Activated CD4-positive, alpha-beta T cell treated with anti-CD3 and anti-CD28 coated beads, Interleukin-2, amount 50 U/mL, for 1 hour (primary cell): ENCODE measurements around the gene TTC1.
A peak's percentile ranks its signal among the peaks of the same experiment; 100 is the strongest.
"Not testable (repeated sequence)": the region's sequence is repeated elsewhere in the genome, so short reads cannot be mapped to it uniquely, and the experiment has no call there.

Source experiments
- DNase-seq: peaks from one replicate; pipeline ENCODE4 v3.0.0-alpha.2; 2020

The TTC1 gene

DNA sequence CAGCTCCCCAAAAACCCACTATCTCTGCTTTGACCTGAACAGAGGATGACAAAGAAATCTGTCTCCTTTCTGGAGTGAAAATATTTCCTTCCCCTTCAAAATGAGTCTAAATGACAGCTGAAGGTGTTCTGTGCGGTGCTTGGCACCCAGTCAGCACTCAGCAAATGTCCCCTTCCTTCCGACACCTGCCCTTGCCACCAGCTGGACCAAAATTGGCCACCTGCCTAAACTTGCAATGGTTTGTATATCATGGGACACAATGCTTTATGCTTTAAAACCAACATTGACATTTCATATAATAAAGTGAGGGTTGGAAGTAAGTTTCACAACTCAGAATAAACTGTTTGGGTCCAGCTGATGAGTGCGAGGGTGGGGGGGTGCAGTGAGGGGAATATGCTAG is 7.5 kb upstream of the TTC1 start:
- DNase-seq: no peak

- DNase-seq: no peak
These were observed 1.4 kb upstream of the TTC1 start for GRCh38 chr5:160007514-160007913.

DNA sequence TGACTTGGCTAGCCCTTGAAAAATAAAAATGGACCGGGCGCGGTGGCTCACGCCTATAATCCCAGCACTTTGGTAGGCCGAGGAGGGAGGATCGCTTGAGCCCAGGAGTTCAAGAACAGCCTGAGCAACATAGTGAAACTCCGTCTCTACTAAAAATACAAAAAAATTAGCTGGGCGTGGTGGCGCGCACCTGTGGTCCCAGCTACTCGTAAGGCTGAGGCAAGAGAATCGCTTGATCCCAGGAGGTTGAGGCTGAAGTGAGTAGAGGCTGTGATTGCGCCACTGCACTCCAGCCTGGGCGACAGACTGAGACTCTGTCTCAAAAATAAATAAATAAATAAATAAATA is 436 bp upstream of the TTC1 start:
- not testable (repeated sequence) for DNase-seq

- no peak for DNase-seq
These were observed 651 bp downstream of the TTC1 start for GRCh38 chr5:160009591-160009989.

GRCh38 chr5:160011471-160011870 is 2.5 kb downstream of the TTC1 start:
- no peak for DNase-seq

- DNase-seq: not testable (repeated sequence)
These were observed 5.3 kb downstream of the TTC1 start for GRCh38 chr5:160014197-160014596.

DNA sequence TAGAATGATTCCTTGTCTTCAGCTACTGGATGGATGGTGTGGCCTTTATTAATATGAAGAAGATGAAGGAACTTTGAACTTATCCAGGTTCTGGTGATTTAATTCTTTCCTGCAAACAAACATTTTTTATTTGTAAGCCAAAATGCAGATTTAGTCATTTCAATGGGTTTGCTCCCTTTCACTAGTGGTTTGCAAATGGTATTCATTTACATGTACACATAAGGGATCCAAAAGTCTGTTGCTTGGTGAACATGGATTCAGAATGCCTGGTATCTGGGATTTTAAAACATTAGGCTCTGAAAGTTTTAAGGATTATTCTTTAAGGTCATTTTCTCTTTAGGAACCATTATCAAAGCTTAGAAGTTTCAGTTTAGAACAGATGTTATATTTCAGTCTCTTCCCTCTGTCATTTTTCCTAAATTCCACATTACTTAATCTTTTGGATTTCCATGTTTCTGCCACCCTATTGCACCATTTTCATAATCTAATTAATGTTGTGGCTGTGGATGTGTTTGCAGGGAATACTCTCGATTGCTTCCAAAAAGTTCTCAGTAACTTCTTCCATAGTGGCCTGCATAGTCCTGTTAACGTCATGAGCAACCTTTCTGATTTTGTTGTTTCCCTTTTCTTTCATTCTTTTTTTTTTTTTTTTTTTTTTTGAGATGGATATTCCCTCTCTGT is 10.1 kb downstream of the TTC1 start:
- DNase-seq: no peak

GRCh38 chr5:160020266-160020770 is 11.4 kb downstream of the TTC1 start:
- no peak for DNase-seq

GRCh38 chr5:160020964-160021363 is 12.0 kb downstream of the TTC1 start:
- no peak for DNase-seq

- DNase-seq: peak; percentile 38
These were observed 13.0 kb downstream of the TTC1 start for GRCh38 chr5:160021831-160022446.

- no peak for DNase-seq
These were observed 14.3 kb downstream of the TTC1 start for GRCh38 chr5:160023007-160023907.

GRCh38 chr5:160023908-160024630 is 15.1 kb downstream of the TTC1 start:
- DNase-seq: no peak

GRCh38 chr5:160029004-160029403 is 20.1 kb downstream of the TTC1 start:
- no peak for DNase-seq

DNA sequence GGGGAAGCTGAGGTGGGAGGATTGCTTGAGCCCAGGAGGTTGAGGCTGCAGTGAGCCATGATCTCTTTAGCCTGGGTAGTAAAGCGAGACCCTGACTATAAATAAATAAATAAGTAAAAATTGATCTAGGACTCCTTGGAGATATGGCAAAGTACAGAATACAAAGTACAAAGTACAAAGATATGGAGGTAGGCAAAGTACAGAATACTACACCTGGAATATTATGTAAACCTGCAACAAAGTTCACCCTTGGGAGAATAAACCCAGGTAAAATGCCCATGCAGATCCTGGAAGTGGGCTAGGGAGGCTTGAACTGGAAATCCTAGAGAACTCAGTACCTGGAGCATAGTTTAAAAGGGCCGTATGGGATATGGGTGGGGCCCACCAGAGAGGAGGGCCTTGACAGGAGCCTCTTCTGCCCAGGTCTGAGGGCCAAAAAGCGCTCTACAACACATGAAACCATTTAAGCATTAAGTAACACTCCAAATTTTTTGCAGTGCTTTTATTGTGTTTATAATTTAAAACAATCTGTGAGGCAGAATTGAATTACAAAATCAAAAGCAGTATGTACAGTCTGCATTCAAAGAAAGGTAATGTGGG is 20.7 kb downstream of the TTC1 start:
- DNase-seq: no peak

GRCh38 chr5:160030631-160031377 is 21.9 kb downstream of the TTC1 start:
- DNase-seq: no peak

DNA sequence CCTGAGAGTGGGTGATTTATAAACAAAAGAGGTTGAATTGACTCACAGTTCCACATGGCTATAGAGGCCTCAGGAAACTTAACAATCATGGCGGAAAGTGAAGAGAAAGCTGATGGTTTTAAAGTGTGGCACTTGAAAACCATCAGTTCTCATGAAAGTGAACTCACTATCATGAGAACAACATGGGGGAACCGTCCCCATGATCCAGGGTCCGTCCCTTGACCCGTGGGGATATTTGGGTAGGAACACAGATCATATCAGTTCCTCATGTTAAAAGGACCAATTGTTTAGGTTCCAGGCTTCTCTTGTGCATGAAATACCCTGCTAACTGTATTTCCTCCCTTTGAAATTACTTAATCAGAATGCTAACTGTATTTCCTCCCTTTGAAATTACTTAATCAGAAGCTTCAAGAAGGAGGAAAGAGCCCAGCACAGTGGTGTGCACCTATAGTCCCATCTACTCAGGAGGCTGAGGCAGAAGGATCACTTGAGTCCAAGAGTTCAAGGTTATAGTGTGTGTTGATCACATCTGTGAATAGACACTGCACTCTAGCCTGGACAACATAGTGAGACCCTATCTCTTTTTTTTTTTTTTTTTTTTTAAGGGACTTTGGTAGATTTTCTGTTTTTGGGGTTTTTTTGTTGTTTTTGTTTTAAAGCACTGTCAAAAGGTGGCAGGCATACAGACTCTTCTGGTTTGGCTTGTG is 24.8 kb downstream of the TTC1 start:
- DNase-seq: no peak

DNA sequence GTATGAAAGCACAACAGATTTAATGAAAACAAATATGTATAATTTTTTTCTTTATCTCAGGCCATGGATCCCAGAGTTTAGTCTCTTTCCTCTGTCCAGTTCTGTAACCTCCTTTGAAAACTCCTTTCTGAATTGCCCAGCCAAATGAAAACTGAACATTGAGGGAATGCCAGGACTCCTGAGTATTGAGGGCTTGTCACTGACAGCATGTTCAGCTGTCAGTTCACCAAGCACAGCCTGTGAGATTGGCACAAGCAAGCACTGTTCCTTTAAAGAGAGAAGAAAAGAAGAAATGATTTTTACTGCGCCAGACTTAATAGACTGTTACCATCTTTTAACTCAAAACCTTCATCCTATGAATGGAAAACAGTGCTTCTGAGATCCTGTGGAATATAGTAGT is 27.3 kb downstream of the TTC1 start:
- DNase-seq: no peak

DNA sequence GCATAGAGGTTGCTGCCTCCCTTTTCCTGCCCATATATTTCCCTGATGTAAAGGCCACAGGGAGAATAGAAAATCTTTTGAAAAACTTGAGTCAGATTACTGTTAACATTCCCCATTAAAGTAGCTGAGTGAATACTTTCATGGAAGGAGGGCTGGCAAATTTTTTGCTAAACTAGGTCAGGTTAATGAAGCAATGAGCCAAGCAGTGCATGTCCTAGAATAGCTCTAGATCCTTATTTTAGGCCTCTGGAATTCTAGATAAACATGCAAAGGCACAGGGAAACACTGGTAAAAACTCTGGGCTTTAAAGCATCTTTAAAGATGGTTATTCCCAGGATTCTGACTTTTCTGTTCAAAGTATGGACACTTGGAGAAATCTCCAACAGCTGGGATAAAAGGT is 27.9 kb downstream of the TTC1 start:
- DNase-seq: no peak

GRCh38 chr5:160039810-160040470 is 31.0 kb downstream of the TTC1 start:
- DNase-seq: no peak

DNA sequence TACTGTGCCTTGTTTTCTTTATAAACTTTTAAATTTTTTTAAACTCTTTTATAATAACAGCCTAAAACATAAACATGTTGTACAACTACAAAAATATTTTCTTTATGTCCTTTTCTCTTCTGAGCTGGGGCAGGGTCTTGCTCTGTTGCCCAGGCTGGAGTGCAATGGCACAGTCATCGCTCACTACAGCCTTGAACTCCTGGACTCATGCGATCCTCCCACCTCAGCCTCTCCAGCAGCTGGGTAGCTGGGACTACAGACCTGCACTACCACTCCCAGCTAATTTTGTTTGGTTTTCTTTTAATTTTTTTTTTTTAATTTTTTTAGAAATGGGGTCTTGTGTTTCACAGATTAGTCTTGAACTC is 31.5 kb downstream of the TTC1 start:
- no peak for DNase-seq

GRCh38 chr5:160042671-160043070 is 33.7 kb downstream of the TTC1 start:
- no peak for DNase-seq
